H1 (cell line): ENCODE measurements around the gene MAPK8IP3. TPM values are rescaled to one million over a fixed set of nuclear protein-coding genes. Genes with fewer than 3 reads are reported as not detected.
A peak's percentile ranks its signal among the peaks of the same experiment; 100 is the strongest.

Experiments used
- CTCF ChIA-PET: fragments of 300-600 bp; sonication (Branson Sonifier 250); formaldehyde crosslinking; loops from one replicate; lab custom pipeline; 2021; ENCODE audit not compliant: partially characterized antibody; lab: Charles Lee
- POLR2A ChIA-PET: fragments of 300-600 bp; sonication (Branson Sonifier 250); formaldehyde crosslinking; loops from one replicate; lab custom pipeline; 2021; ENCODE audit warnings: inconsistent platforms; ENCODE audit not compliant: partially characterized antibody; lab: Charles Lee
- DNase-seq, 2 experiments: peaks; one replicate each; pipeline versions ENCODE4 v3.0.0 to v3.0.0-alpha.2; 2010 to 2022; ENCODE audit warnings: low spot score in 2 of 2, low read depth in 1 of 2, mixed read lengths in 1 of 2
- FAIRE-seq: peaks from 2 replicates; lab custom pipeline; 2011; peaks lifted over from hg19 to GRCh38; lab: Jason Lieb, UNC
- H2AFZ ChIP-seq: 2 replicates; pipeline ENCODE4 v1.8.1; 2012; ENCODE audit warnings: low read length, inconsistent platforms
- H2AK5ac ChIP-seq: 2 replicates; pipeline ENCODE4 v1.6.1; 2013; ENCODE audit warnings: low read depth, low read length
- H2BK120ac ChIP-seq: replicated peaks from 2 replicates; pipeline ENCODE3; 2013; ENCODE audit warnings: low read depth, low read length, inconsistent platforms
- H2BK12ac ChIP-seq: 2 replicates; pipeline ENCODE4 v1.6.1; 2013; ENCODE audit warnings: low read depth, low read length
- H2BK15ac ChIP-seq: 2 replicates; pipeline ENCODE4 v1.6.1; 2013; ENCODE audit warnings: low read length
- H2BK20ac ChIP-seq: 2 replicates; pipeline ENCODE4 v1.6.1; 2013; ENCODE audit warnings: low read length
- H2BK5ac ChIP-seq: 2 replicates; pipeline ENCODE4 v1.6.1; 2013; ENCODE audit warnings: low read depth, low read length
- H3K14ac ChIP-seq: 2 replicates; pipeline ENCODE4 v1.6.1; 2013; ENCODE audit warnings: inconsistent platforms; ENCODE audit not compliant: insufficient read length
- H3K18ac ChIP-seq: 2 replicates; pipeline ENCODE4 v1.6.1; 2013; ENCODE audit warnings: low read length; ENCODE audit errors: extremely low read depth
- H3K23ac ChIP-seq: 2 replicates; pipeline ENCODE4 v1.6.1; 2013; ENCODE audit warnings: inconsistent platforms; ENCODE audit not compliant: insufficient read length
- H3K23me2 ChIP-seq: 2 replicates; pipeline ENCODE4 v1.6.1; 2013; ENCODE audit warnings: low read depth, low read length
- H3K27ac ChIP-seq: 2 replicates; pipeline ENCODE4 v1.6.1; 2011; ENCODE audit warnings: low read depth, low read length, inconsistent platforms
- H3K27me3 ChIP-seq, 4 experiments: replicated peaks in 1 of 4; 1 replicate in 1 of 4; 2 replicates in 3 of 4; pipeline versions ENCODE4 v1.6.1 to v1.8.1; 2011 to 2013; ENCODE audit warnings: low read length in 3 of 4, mild to moderate bottlenecking in 3 of 4, inconsistent platforms in 2 of 4, mixed read lengths in 2 of 4, moderate library complexity in 1 of 4; ENCODE audit not compliant: control insufficient read depth in 3 of 4, insufficient read depth in 3 of 4; ENCODE audit errors: extremely low read depth in 1 of 4
- H3K36me3 ChIP-seq, 4 experiments: 2 replicates each; pipeline versions ENCODE4 v1.6.1 to v1.8.1; 2011 to 2013; ENCODE audit warnings: mild to moderate bottlenecking in 4 of 4, low read length in 3 of 4, moderate library complexity in 2 of 4, control low read depth in 1 of 4, inconsistent platforms in 1 of 4; ENCODE audit not compliant: insufficient read depth in 4 of 4, control insufficient read depth in 2 of 4
- H3K4ac ChIP-seq: replicated peaks from 2 replicates; pipeline ENCODE3; 2013; ENCODE audit warnings: low read length, low read depth, mixed read lengths, inconsistent platforms; ENCODE audit not compliant: insufficient read length
- H3K4me1 ChIP-seq, 4 experiments: replicated peaks in 1 of 4; 1 replicate in 1 of 4; 2 replicates in 3 of 4; pipeline versions ENCODE4 v1.6.1 to v1.8.1; 2011 to 2013; ENCODE audit warnings: low read length in 3 of 4, inconsistent platforms in 2 of 4, mixed read lengths in 1 of 4; ENCODE audit not compliant: insufficient read depth in 4 of 4, control insufficient read depth in 3 of 4
- H3K4me2 ChIP-seq, 2 experiments: 2 replicates each; pipeline versions ENCODE4 v1.6.1 to v1.8.1; 2011 to 2013; ENCODE audit warnings: low read depth in 2 of 2, low read length in 2 of 2, control low read depth in 1 of 2, inconsistent platforms in 1 of 2, mild to moderate bottlenecking in 1 of 2; ENCODE audit not compliant: insufficient read depth in 1 of 2
- H3K4me3 ChIP-seq, 4 experiments: fragments of 200-600, 300-600 bp in 1 of 4; sonication (generic), shearing (Covaris generic), sonication (Bioruptor Twin) in 1 of 4; 2 replicates each; pipeline versions ENCODE4 v1.5.1 to v1.8.1; 2011 to 2016; ENCODE audit warnings: low read length in 4 of 4, low read depth in 3 of 4, control low read depth in 2 of 4, inconsistent platforms in 2 of 4, mild to moderate bottlenecking in 2 of 4, mixed read lengths in 1 of 4, moderate library complexity in 1 of 4; ENCODE audit not compliant: insufficient read depth in 2 of 4; ENCODE audit errors: extremely low read depth in 1 of 4
- H3K56ac ChIP-seq: replicated peaks from 2 replicates; pipeline ENCODE3; 2013; ENCODE audit warnings: low read depth, mild to moderate bottlenecking, mixed read lengths, low read length, inconsistent platforms; ENCODE audit not compliant: insufficient read length
- H3K79me1 ChIP-seq: 2 replicates; pipeline ENCODE4 v1.6.1; 2013; ENCODE audit warnings: low read depth, low read length, control low read depth
- H3K79me2 ChIP-seq, 2 experiments: 2 replicates each; pipeline versions ENCODE4 v1.6.1 to v1.8.1; 2012 to 2013; ENCODE audit warnings: low read length in 2 of 2, mild to moderate bottlenecking in 2 of 2, inconsistent platforms in 1 of 2; ENCODE audit not compliant: insufficient read depth in 2 of 2, control insufficient read depth in 1 of 2
- H3K9ac ChIP-seq, 4 experiments: replicated peaks in 1 of 4; 1 replicate in 1 of 4; 2 replicates in 3 of 4; pipeline versions ENCODE4 v1.6.1 to v1.8.1; 2011 to 2013; ENCODE audit warnings: low read depth in 3 of 4, low read length in 3 of 4, control low read depth in 2 of 4, mild to moderate bottlenecking in 2 of 4, moderate library complexity in 2 of 4, inconsistent platforms in 1 of 4; ENCODE audit errors: extremely low read depth in 1 of 4
- H3K9me3 ChIP-seq, 2 experiments: 2 replicates each; pipeline versions ENCODE4 v1.6.1 to v1.8.1; 2012 to 2013; ENCODE audit warnings: mild to moderate bottlenecking in 2 of 2, moderate library complexity in 2 of 2, control low read depth in 1 of 2, inconsistent platforms in 1 of 2, low read depth in 1 of 2, low read length in 1 of 2, mixed read lengths in 1 of 2; ENCODE audit not compliant: insufficient read depth in 2 of 2
- H4K20me1 ChIP-seq, 2 experiments: replicated peaks in 1 of 2; 2 replicates each; pipeline versions ENCODE3 to v1.8.1; 2011 to 2013; ENCODE audit warnings: inconsistent platforms in 2 of 2, low read length in 2 of 2, mild to moderate bottlenecking in 1 of 2; ENCODE audit not compliant: insufficient read depth in 2 of 2, control insufficient read depth in 1 of 2
- H4K5ac ChIP-seq: 2 replicates; pipeline ENCODE4 v1.6.1; 2013; ENCODE audit warnings: low read length, low read depth, mixed read lengths, inconsistent platforms; ENCODE audit not compliant: insufficient read length
- H4K8ac ChIP-seq: 2 replicates; pipeline ENCODE4 v1.8.0; 2013; ENCODE audit warnings: mild to moderate bottlenecking, moderate library complexity, low read length, inconsistent platforms; ENCODE audit not compliant: insufficient read depth; ENCODE audit errors: extremely low read depth
- H4K91ac ChIP-seq: replicated peaks from 2 replicates; pipeline ENCODE3; 2013; ENCODE audit warnings: low read length, mixed read lengths, inconsistent platforms; ENCODE audit not compliant: insufficient read length
- BCL11A ChIP-seq, 2 experiments: IDR thresholded peaks; one replicate each; pipeline ENCODE4 v1.6.1; 2011; ENCODE audit warnings: low read depth in 2 of 2, low read length in 2 of 2, mild to moderate bottlenecking in 2 of 2
- CBX5 ChIP-seq: fragments of 300-800, 300-1000 bp; sonication (generic); IDR thresholded peaks from 2 replicates; pipeline ENCODE4 v1.7.1; 2016; ENCODE audit warnings: antibody characterized with exemption, low read length, low read depth
- CHD1 ChIP-seq: IDR thresholded peaks from 2 replicates; pipeline ENCODE4 v1.6.1; 2012; ENCODE audit warnings: low read depth, low read length, improper control_type of control experiment
- CTBP2 ChIP-seq: IDR thresholded peaks from 2 replicates; pipeline ENCODE4 v1.7.0; 2011; ENCODE audit warnings: borderline replicate concordance, mild to moderate bottlenecking, moderate library complexity, mixed read lengths, low read length; ENCODE audit not compliant: insufficient read depth, insufficient read length
- GTF2F1 ChIP-seq: IDR thresholded peaks from 2 replicates; pipeline ENCODE4 v1.6.1; 2012; ENCODE audit warnings: low read depth, low read length, improper control_type of control experiment, borderline replicate concordance
- RAD21 ChIP-seq, 2 experiments: IDR thresholded peaks in 1 of 2; conservative IDR thresholded peaks in 1 of 2; 2 replicates each; pipeline ENCODE4 v1.6.1; 2011; ENCODE audit warnings: low read depth in 2 of 2, low read length in 2 of 2, improper control_type of control experiment in 1 of 2, inconsistent platforms in 1 of 2, mild to moderate bottlenecking in 1 of 2, moderate library complexity in 1 of 2
- RBBP5 ChIP-seq: IDR thresholded peaks from 2 replicates; pipeline ENCODE4 v1.7.1; 2012; ENCODE audit warnings: low read depth, mild to moderate bottlenecking, inconsistent platforms, low read length, moderate library complexity, borderline replicate concordance
- RFX5 ChIP-seq: IDR thresholded peaks from 2 replicates; pipeline ENCODE4 v1.6.1; 2011; ENCODE audit warnings: low read depth, low read length, improper control_type of control experiment, borderline replicate concordance
- SP2 ChIP-seq: IDR thresholded peaks from 2 replicates; pipeline ENCODE4 v1.6.1; 2012; ENCODE audit warnings: mild to moderate bottlenecking, low read length, inconsistent platforms
- WGBS, 2 experiments: shearing (Covaris generic) in 1 of 2; methylation state at CpG; one replicate each; pipeline versions ENCODE4 v1.1.6 to v1.1.7; 2013 to 2015; ENCODE audit warnings: low lambda C conversion rate in 2 of 2, mixed read lengths in 2 of 2, inconsistent platforms in 1 of 2, low coverage in 1 of 2, missing lambda C conversion rate in 1 of 2; ENCODE audit not compliant: insufficient replicate concordance in 2 of 2, insufficient coverage in 1 of 2, insufficient read length in 1 of 2; ENCODE audit errors: extremely low coverage in 1 of 2, missing lambda C conversion rate in 1 of 2; 5-methylcytosine and 5-hydroxymethylcytosine counted together
- polyA plus RNA-seq, 7 experiments: library from polyadenylated mRNA; depleted of rRNA in 3 of 7; stranded (reverse) in 5 of 7; unstranded in 2 of 7; fragments of >200 nt in 5 of 7; fragments of 200-250 nt in 2 of 7; gene quantifications; 1 replicate in 5 of 7; 2 replicates in 1 of 7; 4 replicates in 1 of 7; pipeline versions ENCODE4 v1.2.1 to v1.2.3, GENCODE V29; 2011 to 2013; ENCODE audit warnings: missing spikeins in 2 of 7, mixed read lengths in 2 of 7
- total RNA-seq: library from RNA; stranded (reverse); fragmentation: NEBNext Ultra II Directional; extraction: Animal tissue kit (Norgen Biotek cat#: 25700); gene quantifications from 2 replicates; pipeline ENCODE4 v1.2.1, GENCODE V29; 2021

Gene MAPK8IP3
- total and polyA plus RNA-seq, 2 of the 8 experiments (the other 6 are each of a cell fraction or from before 2014, with no cell fraction given), result 16.9 to 43.4 TPM

DNA sequence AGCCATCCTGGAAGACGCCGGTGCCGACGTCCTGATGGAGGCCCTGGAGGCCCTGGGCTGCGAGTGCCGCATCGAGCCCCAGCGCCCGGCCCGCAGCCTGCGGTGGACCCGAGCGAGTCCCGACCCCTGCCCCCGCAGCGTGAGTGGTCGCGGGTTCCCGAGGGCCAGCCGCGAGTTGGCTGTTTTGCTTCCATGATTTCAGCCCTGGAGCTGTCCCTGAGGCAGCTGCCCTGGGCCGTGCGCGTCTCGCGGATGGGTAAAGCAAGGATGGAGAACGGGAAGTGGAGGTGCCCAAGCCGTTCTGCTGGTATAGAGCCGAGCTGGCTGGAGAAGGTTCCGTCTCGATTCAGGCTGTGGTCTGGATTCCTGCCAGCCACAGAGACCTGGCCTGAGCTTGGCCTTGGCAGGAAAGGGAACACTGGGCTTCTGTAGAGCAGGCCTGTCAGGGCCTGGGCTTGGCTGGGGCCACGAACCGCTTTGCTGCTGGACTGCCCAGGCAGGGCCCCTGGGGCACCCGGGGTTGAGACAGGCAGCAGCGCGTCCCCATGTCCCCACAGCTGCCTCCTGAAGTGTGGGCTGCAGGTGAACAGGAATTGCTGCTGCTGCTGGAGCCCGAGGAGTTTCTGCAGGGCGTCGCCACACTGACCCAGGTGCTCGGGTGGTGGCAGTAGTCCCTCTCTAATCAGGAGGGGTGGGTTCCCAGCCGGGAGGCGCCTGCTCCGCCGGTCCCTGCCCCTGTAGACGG lies 67.9 kb downstream of the MAPK8IP3 start:
- no peak for FAIRE-seq
- H3K27me3 ChIP-seq, result no peaks in the 10 kb centered on the region
- no peak overlapping the region for H2AFZ ChIP-seq
- H3K18ac ChIP-seq, result peak overlapping the region; percentile 71
- 49% methylated on average over 31 of the region's 45 CpGs; no CpG with 5 or more reads in 1 of the 2 experiments for WGBS, 2 experiments
- ChIA-PET POLR2A (interaction anchor here (0.7 to 13.5 kb wide), 8 partner anchors 5 to 191 kb away, joined by 3 to 246 read pairs (median 10); partner anchors contain the start of genes EME2, JPT2, MRPS34 and NME3), CTCF (interaction anchor here (0.6 to 2.7 kb wide), 11 partner anchors 9 to 49 kb away, joined by 3 to 13 read pairs (median 4); partner anchors contain the start of genes IGFALS, NUBP2 and SPSB3)
- H3K4me2 ChIP-seq, result peak overlapping the region; percentile 70 to 90
- H2BK15ac ChIP-seq, result no peak overlapping the region
- peaks cover 0 to 25% of the 10 kb centered on the region in 2 experiments for H4K20me1 ChIP-seq
- no peak overlapping the region for H4K8ac ChIP-seq
- H3K4me3 ChIP-seq, result peak overlapping the region; percentile 82 to 91 (median 82)
- peak overlapping the region; percentile 66; the same call in 1 of the 2 replicates for H2BK5ac ChIP-seq
- no peak overlapping the region for H2BK12ac ChIP-seq
- TF ChIP-seq RBBP5 (no peak), RFX5 (no peak), RAD21 (IDR thresholded peaks at IDR 0.05 in 1 of 2, conservative IDR thresholded peaks at IDR 0.05 in 1 of 2; ENCODE audit: low read depth in 2 of 2, low read length in 2 of 2) (no peak), CBX5 (no peak), CHD1 (no peak), SP2 (no peak), BCL11A (IDR thresholded peaks at IDR 0.05; ENCODE audit: low read depth in 2 of 2, low read length in 2 of 2) (no peak), CTBP2 (no peak), GTF2F1 (no peak)
- H2BK20ac ChIP-seq, result no peak overlapping the region
- H3K36me3 ChIP-seq, result peaks cover 0 to 23% (median 8%) of the 10 kb centered on the region in 4 experiments; a peak in 5 of 8 replicates
- peak overlapping the region; percentile 47 for H4K5ac ChIP-seq
- no peak overlapping the region for H3K14ac ChIP-seq
- H3K27ac ChIP-seq, result no peak overlapping the region
- H3K4ac ChIP-seq, result no peak overlapping the region
- H3K4me1 ChIP-seq, result peaks cover 0 to 12% (median 10%) of the 10 kb centered on the region in 4 experiments; a peak in 5 of 7 replicates
- no peak for DNase-seq
- H3K56ac ChIP-seq, result peak overlapping the region; percentile 4
- peaks cover 4% of the 10 kb centered on the region for H3K79me1 ChIP-seq
- no peaks in the 10 kb centered on the region for H3K9me3 ChIP-seq
- peaks cover 17% of the 10 kb centered on the region for H3K23me2 ChIP-seq
- peak overlapping the region; percentile 56 to 68 (median 62) for H3K9ac ChIP-seq
- peak overlapping the region; percentile 85 for H4K91ac ChIP-seq
- H3K79me2 ChIP-seq, result peaks cover 0 to 15% of the 10 kb centered on the region in 2 experiments; a peak in 1 of 4 replicates
- no peak overlapping the region for H2BK120ac ChIP-seq
- no peak overlapping the region for H3K23ac ChIP-seq
- H2AK5ac ChIP-seq, result no peak overlapping the region; the same call in 1 of the 2 replicates
